ENCODE results near the gene CASR.

The CASR gene

GRCh38 chr3:122307976-122308375 is 124.5 kb downstream of the CASR start:
- no peak for DNase-seq

DNA sequence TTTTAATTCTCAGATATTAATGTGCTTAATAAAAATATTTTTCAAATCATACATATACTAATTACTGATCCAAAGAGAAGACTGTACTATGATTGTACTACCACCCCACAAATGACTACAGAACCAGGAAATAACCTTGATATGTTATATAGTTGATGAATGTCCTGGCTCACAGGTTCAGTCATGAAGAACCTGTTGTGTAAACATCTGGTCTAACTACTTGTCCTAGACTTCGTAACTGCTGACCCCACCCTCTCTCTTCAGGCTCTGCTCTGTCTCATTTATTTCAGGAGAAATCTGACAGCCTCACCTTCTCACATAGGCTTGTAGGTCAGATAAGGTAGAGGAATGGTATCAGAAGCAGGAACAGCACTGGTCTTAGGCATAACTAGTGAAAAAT is 126.9 kb downstream of the CASR start:
- DNase-seq, result no peak

- no peak for DNase-seq
Observed at GRCh38 chr3:122312826-122313225, 129.4 kb downstream of the CASR start.

DNA sequence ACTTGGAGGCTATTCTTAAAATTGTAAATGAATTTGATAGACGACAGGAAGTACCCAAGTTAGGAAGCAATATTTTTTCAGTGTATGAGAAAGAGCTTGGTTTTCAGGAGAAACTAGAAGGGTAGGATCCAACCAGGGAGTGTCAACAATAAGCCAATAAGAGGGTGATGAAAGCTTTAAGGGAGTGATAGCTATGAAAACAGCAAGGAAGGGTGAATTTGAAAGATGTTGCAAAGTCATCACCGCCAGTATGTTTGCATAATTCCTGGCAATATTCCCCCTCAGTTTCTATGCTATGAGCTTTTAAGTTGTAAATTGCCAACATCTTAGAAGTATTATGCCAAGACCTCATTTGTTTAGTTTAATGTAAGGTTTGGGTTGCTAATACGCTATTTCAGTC is 129.8 kb downstream of the CASR start:
- no peak for DNase-seq

DNA sequence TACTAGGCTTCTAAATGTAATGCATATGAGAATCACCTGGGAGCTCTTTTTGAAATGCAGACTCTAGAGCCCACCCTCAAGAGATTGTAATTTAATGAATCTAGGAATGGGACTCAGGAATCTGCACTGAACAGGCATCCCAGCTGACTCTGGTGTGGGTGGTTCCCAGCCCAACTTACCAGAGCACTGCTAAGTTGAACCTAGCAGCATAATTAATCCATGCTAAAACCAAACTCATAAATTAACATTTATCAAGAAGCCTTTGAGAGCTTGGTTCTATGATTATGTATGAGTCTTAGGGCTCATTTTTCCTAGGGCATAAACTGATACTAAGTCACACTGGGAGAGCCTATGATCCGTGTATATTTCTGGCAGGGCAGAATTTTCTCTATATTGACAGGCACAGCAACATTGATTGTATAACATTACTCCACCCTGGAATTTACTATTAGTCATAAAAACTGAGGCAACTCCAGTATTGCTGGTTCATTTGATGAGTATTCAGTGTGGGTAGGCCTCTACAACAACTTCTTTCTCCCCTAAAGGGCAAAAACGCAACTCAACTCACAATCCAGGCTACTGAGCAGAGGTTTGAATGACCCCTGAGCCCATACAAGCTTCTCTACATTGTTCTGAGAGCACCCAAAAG is 130.9 kb downstream of the CASR start:
- DNase-seq, result no peak

- DNase-seq, result no peak
Observed at GRCh38 chr3:122315619-122316018, 132.2 kb downstream of the CASR start.

- DNase-seq, result no peak
Observed at GRCh38 chr3:122316368-122316767, 132.9 kb downstream of the CASR start.

- DNase-seq, result no peak
Observed at GRCh38 chr3:122318620-122319019, 135.2 kb downstream of the CASR start.

DNA sequence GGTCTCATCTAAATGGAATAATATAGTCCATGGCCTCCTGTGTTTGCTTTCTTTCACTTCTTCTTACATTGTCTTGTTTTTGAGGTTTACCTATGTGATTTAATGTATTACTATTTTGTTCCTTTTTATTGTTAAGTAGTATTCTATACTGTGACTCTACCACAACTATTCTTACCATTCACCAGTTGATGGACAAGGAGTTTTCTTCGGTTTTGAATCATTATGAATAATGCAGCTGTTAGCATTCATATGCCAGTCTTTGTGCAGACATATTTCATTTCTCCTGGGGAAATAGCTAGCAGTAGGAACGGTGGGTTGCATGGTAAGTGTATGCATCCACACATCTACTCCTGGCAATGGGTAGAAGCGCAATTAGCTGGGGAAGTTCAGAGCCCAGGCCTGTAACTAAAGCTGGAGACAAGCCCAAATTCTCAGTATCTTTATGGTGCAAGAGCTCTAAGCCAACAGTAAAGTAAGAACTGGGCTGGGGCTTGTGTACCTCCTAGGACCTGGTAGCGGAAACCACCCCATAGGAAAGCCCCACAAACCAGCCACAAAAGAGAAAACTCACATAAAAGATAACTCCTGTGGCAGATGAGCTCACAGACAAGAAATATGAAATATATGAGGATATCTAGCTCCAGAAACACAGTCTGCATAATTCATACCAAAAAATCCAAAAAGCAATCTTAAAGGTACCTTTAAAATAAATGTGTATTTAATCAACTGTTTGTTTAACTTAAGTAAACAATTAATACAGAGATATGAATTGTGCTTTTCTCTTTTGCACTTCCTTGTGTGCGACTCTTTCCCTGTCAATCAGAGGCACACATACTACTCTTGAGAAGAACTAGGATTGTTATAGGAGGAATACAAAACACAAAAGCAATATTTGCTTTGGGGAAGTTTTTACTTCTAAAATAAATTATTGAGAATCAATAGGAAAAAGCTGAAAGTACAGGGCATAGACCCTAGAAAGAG is 138.9 kb downstream of the CASR start:
- DNase-seq, result no peak

GRCh38 chr3:122324871-122325323 is 141.4 kb downstream of the CASR start, which contains the start of gene CSTA:
Gene CSTA, plus strand, starts transcription at chr3:122325248. Its CDS starts 45 bp downstream, at chr3:122325293.
- DNase-seq, result no peak

- no peak for DNase-seq
Observed at GRCh38 chr3:122325769-122326168, 142.3 kb downstream of the CASR start.

GRCh38 chr3:122331886-122332285 is 148.4 kb downstream of the CASR start:
- DNase-seq, result no peak

DNA sequence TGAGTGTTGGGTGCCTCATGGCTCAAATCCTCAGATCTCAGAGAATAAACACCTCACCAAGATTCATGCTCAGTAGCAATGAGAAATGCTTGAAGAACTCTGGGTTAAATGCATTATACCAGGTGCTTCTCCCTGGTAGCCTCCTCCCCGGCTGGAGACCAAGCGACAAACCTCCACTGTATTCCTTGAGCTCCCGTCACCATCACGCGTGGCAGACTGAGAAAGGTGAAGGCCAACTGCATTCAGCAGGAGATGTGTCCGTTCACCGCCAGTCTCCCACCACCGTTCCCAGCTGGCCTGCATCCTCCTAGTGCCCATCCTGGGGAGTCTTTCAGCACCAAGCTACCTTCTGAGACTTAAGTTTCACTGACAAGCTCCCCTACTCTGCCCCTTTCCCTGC is 149.1 kb downstream of the CASR start:
- no peak for DNase-seq
